SK-N-DZ (cell line): ENCODE measurements around the gene DPF3.
A peak's percentile ranks its signal among the peaks of the same experiment; 100 is the strongest.

Experiments used
- DNase-seq: peaks from one replicate; pipeline ENCODE4 v3.0.0-alpha.2; 2015; ENCODE audit warnings: low spot score

Gene DPF3

GRCh38 chr14:72683787-72684186 lies 210.1 kb downstream of the DPF3 start:
- DNase-seq = no peak

DNA sequence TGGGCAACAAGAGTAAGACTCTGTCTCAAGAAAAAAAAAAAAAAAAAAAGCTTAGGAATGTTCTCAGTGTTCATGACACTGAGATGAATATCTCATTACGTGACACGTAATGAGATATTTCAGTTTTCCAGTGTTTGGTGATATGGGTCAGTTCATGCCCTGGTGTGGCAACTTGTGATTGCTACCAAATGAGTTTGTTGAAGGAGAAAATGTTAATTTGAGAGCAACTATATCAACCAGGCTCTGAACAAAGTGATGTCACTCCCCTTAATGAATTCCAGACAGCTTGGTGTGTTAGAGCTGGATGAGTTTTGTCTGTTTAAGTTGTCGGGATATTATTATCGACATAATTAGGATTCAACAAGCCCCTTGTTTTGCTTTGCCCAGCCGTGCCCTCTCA lies 211.7 kb downstream of the DPF3 start:
- no peak for DNase-seq

- DNase-seq = no peak
Observed at GRCh38 chr14:72680853-72681640, 212.9 kb downstream of the DPF3 start.

GRCh38 chr14:72679536-72680151 lies 214.3 kb downstream of the DPF3 start:
- peak; percentile 69 for DNase-seq

DNA sequence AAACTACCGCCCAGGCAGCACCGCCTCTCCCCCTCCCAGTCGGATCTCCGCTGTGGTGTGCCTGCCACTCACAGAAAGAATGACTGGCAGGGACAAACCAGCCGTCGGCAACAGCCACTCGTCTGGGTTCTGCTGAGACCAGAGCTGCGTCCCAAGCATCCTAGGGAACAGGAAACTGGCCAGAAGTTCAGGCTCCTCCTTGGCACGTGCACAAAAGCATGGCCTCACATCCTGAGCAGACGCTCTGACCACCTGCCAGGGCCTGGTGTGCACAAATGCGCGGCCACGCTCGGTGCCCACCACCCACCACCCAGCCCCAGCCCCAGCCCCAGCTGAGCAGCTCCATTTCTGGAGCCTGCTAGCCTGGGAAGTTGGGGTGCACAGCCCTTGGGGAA lies 214.8 kb downstream of the DPF3 start:
- peak; percentile 4 for DNase-seq

DNA sequence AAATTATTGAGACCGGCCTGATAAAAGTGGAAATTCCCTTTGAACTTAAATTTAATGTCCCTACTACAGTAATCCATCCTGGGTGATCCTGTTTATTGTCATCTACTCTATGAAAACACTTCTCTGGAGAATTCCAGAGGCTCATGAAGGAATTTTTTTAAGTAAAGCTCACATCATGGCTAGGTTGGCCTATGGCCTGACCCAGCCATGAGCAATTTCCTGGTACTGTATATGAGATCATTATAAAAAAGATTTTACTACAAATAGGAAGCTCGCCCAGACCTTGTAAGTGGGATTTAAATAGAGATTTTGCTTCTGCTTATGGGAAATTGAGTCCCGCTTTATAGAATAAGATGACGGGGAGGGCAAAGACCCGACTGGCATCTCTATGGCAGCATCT lies 215.5 kb downstream of the DPF3 start:
- no peak for DNase-seq

GRCh38 chr14:72677664-72678063 lies 216.2 kb downstream of the DPF3 start:
- no peak for DNase-seq

DNA sequence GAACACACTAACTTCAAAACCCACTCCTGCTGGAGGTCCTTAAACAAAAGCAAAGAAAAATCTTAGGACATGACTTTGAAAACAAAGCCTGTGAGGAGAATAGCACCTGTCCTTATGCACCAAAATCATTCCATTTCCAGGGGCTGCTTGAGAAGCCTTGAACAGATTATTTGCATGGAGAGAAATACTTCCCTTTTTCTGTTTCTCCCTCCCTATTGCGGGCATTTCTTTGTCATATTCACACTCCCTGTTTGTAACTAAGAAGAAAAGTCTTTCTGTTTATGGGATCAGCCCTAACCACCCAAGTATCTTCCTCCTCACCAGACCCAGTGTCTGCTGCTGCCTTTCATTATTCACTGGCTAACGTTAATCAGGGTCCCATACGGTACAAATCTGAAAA lies 218.8 kb downstream of the DPF3 start:
- DNase-seq = no peak

DNA sequence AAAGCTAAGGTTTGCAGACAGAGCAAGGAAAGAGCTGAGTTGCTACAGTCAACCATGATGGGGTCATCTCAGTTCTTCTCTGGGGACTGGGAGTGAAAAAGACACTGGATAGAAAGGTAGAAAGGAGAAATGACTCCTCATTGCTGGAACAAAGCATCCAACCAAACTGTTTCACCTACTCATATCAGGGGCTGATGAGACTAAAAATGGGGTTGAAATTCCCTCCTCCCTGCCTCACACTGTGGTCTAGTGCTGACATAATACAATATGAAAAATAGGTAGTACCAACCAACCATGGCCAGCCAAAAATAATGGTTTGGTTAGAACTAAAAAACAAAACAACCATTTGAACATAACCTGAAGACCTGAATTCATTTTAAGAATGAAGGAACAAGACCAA lies 220.7 kb downstream of the DPF3 start:
- DNase-seq = no peak

DNA sequence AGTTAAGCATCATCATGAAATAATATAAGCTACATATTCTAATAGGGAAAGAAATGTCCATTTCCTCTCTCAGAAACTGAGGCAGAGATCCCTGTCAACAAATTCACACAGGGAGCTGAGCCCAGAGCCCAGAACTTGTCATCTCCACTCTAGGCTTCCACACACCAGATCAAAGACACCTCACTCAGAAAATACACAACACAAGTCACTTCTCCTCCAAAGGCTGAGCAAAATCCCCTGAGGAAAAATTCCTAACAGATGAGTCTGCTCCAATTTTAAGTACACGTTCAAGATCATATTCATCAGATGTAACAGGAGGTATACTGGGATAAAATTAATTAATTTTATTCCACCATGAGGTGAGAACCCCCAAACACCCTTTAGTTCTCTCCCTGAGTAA lies 227.3 kb downstream of the DPF3 start:
- no peak for DNase-seq

GRCh38 chr14:72665259-72665658 lies 228.6 kb downstream of the DPF3 start:
- DNase-seq = no peak

DNA sequence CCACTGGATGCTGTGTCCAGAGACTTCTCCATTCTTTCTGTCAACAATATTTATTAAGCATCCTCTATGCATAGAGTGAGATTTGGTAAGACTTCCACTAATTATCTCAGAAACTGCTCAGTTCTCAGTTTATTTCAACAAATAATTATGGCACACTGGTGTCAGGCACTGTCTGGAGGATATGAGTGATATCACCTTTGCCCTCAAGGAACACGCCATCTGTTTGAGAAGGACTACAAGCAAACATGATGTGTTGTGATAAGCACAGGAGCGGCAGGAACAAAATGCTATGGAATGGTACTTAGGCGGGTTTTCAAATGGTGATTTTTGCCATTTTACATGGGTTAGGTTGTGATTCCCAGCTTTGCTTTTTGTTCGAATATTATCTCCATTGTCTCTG lies 229.2 kb downstream of the DPF3 start:
- DNase-seq = no peak

DNA sequence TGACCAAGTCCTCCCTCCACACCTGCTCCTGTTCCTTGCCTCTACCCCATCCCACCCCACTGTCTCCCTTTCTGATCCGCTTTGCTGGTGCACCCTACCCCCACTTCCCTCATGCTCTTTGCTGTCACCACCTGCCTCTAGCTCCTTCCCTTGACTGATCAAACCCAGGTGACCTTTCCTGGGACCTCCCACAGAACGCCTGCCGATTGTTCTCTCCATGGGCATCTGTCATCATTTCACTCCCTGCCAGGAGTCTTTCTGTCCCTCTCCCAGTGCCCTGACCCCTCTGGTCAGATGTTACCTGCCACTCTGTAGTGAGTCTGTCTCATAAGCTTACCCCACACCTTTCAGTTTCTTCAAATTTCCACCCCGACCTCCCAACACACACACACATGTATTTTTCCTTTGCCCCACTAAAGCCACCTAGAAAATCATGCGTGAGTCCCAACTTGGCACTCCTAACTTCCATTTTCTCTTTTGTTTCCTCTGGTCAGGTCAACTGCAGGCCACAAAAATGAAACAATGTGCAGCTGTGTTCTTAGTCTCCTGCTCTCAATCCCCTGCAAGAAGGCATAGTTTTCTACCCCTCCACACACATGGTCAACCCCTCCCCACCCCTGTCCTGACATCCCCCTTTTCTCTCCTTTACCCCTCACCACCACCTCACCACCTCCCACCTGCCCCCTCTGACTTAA lies 229.8 kb downstream of the DPF3 start:
- DNase-seq = no peak

GRCh38 chr14:72663076-72663487 lies 230.8 kb downstream of the DPF3 start:
- DNase-seq = no peak

DNA sequence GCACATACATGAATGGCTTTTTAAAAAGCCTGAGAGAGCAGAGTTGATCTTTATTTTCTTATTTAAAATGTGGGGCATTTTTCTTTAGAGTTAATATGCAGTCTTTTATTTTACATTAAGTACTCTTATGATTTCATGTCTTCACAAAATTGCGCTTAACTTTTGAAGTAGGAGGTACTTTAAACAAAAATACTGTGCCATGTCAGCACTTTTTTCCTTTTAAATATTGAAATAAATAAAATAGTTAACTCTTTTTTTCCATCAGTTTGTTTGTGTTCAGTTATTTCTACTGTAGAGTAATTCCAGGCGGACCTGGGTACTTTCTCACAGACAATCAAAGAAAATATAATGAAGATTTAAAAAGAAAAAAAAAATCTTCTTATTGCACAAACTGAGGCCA lies 231.7 kb downstream of the DPF3 start:
- no peak for DNase-seq

DNA sequence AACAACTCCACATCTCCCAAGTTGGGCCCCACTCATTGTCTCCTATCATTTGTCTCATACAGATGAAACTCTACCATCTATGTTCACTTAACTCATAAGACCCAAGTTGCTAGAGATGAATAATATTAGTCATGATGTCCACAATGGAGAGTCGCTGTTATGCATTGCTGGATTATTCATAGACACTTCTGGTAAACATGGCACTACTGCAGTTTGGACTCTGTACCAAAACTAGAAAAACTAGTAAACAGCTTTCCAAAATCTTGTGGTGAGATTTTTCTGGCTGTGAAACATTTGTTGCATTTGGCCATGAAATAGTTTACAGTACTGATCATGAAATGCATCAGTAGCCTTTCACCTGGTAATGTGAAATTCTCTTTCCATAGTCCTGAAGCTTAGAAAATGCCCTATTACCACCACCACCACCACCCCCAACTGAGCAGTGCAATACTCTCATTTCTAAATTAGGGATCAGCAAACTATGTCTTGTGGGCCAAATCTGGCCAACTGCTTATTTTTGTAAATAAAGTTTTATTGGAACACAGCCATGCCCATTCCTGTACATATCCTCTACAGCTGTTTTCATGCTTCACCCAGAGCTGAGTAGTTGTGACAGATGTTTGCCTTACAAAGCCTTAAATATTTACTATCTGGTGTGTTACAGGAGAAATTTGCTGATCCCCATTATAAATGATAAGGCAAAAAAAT lies 236.5 kb downstream of the DPF3 start:
- DNase-seq = no peak

- no peak for DNase-seq
Observed at GRCh38 chr14:72653026-72653425, 240.9 kb downstream of the DPF3 start.

DNA sequence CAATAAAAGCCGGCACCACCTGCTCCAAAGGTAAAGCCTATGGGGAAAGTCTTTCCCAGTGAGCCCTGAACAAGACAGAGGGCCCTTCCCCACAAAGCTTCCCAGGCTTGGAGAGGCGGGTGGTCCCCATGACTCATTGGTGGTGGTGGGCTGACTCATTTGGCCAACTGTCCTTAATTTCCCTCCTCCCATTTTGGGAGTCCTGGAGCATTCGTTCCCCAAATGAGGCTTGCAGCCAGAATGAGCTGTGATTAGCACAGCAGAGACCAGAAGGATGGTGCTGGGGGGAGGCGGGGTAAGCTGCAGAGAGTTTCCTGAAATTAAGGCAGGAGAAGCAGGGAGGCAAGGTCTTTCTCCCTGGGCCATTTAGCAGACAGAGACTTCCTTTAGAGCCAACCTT lies 241.7 kb downstream of the DPF3 start:
- no peak for DNase-seq

DNA sequence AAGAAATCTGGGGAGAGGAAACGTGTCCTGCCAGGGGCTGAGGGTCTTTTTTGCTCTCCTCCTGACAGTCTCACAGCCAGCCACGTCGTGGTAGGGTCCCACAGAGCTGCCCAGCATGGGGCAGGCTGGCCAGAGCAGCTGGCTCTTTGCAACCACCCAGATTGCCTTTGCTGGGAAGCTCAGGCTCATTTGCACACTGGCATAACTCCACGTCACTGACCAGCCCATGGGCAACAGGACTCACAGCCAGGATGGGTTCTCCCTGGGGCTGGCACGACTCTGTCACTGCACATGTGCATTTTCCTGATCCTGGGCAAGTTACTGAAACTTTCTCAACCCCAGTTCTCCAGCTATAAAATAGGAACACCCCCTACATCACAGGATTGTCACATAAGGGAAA lies 242.2 kb downstream of the DPF3 start:
- DNase-seq = no peak

GRCh38 chr14:72651081-72651480 lies 242.8 kb downstream of the DPF3 start:
- DNase-seq = no peak

- no peak for DNase-seq
Observed at GRCh38 chr14:72649603-72650227, 244.2 kb downstream of the DPF3 start.

GRCh38 chr14:72647782-72648181 lies 246.1 kb downstream of the DPF3 start:
- no peak for DNase-seq
